Activated naive CD8-positive, alpha-beta T cell (primary cell): ENCODE data around the gene CSNK2A1.

Source experiments
- H3K27ac Mint-ChIP-seq: one replicate; pipeline ENCODE4 v1.8.0; 2021; ENCODE audit warnings: mixed read lengths
- H3K27me3 Mint-ChIP-seq: one replicate; pipeline ENCODE4 v1.8.0; 2021; ENCODE audit warnings: mixed read lengths
- H3K36me3 Mint-ChIP-seq: one replicate; pipeline ENCODE4 v1.8.0; 2021; ENCODE audit warnings: mixed read lengths
- H3K4me1 Mint-ChIP-seq: one replicate; pipeline ENCODE4 v1.8.0; 2021; ENCODE audit warnings: low read depth, mixed read lengths
- H3K4me3 Mint-ChIP-seq: one replicate; pipeline ENCODE4 v1.8.0; 2021; ENCODE audit warnings: mild to moderate bottlenecking, mixed read lengths
- H3K9me3 Mint-ChIP-seq: one replicate; pipeline ENCODE4 v1.8.0; 2021; ENCODE audit warnings: low read depth, mixed read lengths

Gene CSNK2A1

DNA sequence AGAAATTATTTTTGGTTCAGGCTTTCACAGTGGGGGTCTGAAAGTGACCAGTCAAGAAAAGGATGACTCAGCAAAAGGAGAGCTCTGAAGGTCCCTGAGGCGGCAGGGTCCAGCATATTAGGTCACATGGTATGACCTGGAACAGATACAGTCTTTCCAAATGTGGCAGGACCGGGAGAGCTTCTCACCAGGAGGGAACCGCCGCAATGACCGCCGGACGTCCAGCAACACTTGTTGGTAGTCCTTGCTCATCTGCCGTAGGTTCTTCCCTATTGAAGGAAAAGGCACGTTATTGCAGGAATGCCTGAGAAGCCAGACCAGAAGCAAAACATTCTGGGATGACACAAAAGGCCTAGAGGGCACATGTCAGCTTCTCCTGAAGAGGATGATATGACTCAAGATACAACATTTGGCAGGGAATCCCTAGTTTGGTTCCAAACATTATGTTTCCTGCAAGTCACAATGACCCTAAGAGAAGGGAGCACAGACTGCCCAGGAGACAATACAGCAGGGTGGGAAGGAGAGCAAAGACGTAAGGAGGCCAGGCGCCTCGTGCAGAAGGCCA, 98.6 kb downstream of the CSNK2A1 start:
- Mint-ChIP-seq H3K4me3 (no peak overlapping the region), H3K36me3 (peaks cover 26% of the 10 kb centered on the region), H3K9me3 (no peaks in the 10 kb centered on the region), H3K27me3 (no peaks in the 10 kb centered on the region), H3K4me1 (peaks cover 14% of the 10 kb centered on the region), H3K27ac (no peak overlapping the region)

DNA sequence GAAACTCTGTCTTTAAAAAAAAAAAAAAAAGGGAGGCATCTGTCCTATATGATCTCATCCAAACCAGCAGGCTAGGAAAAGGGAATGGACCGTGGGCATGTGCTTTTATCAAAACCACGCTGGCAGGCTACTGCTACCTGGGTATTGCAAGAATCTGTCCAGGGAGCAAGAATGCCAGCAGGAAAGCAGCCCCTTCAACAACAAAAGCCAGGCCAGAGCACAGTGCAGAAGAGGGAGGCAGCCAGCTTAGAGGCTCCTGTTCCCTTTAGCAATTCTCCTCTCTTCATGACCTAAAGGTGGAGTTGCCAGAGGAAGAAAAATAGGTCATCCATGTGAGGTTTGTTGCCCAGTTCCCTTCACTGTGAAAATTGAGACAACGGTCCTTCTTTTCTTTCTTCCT, 99.5 kb downstream of the CSNK2A1 start:
- H3K9me3 Mint-ChIP-seq: no peaks in the 10 kb centered on the region
- H3K4me3 Mint-ChIP-seq: no peak overlapping the region
- no peak overlapping the region for H3K27ac Mint-ChIP-seq
- peaks cover 17% of the 10 kb centered on the region for H3K4me1 Mint-ChIP-seq
- H3K36me3 Mint-ChIP-seq: peaks cover 23% of the 10 kb centered on the region
- H3K27me3 Mint-ChIP-seq: no peaks in the 10 kb centered on the region

DNA sequence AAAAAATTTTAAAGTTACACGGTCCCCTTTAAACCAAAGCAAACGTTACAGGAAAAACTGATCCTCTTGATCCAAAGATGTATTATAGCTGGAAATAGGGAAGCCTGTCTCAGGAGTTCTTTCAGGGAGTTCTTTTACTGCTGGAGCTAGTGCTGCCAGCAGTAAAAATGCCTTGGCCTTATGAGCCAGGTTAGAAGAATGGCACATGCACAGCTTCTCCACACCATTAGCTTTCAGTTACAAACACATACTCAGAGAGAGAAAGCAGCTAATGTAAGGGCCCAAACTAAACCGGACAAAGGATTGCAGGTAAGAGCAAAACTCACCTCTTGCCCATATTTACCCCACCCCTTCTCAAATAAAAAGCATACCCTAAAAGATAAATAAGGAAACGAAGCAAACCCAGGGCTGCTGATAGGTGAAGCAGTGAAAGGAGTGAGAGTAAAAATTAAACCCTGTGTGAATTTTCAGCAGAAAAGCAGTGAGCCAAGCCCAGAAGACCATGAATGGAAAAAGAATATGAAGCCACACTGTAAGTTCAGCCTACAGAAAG, 100.3 kb downstream of the CSNK2A1 start:
- H3K27ac Mint-ChIP-seq: no peak overlapping the region
- H3K36me3 Mint-ChIP-seq: peaks cover 26% of the 10 kb centered on the region
- no peaks in the 10 kb centered on the region for H3K27me3 Mint-ChIP-seq
- peaks cover 25% of the 10 kb centered on the region for H3K4me1 Mint-ChIP-seq
- H3K9me3 Mint-ChIP-seq: no peaks in the 10 kb centered on the region
- no peak overlapping the region for H3K4me3 Mint-ChIP-seq

DNA sequence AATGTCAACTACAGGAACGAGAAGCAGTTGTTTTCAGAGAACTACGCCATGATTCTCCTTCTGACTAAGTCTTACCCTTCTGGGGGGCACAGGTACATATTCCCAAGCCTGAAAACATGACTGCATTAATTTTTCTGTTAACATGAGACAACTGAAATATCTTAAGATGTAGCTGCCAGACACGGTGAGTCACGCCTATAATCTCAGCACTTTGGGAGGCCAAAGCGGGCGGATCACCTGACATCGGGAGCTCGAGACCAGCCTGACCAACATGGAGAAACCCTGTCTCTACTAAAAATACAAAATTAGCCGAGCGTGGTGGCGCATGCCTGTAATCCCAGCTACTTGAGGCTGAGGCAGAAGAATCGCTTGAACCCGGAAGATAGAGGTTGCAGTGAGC, 103.0 kb downstream of the CSNK2A1 start:
- no peaks in the 10 kb centered on the region for H3K27me3 Mint-ChIP-seq
- H3K36me3 Mint-ChIP-seq: peaks cover 32% of the 10 kb centered on the region
- H3K9me3 Mint-ChIP-seq: no peaks in the 10 kb centered on the region
- no peak overlapping the region for H3K27ac Mint-ChIP-seq
- no peak overlapping the region for H3K4me3 Mint-ChIP-seq
- peaks cover 38% of the 10 kb centered on the region for H3K4me1 Mint-ChIP-seq

DNA sequence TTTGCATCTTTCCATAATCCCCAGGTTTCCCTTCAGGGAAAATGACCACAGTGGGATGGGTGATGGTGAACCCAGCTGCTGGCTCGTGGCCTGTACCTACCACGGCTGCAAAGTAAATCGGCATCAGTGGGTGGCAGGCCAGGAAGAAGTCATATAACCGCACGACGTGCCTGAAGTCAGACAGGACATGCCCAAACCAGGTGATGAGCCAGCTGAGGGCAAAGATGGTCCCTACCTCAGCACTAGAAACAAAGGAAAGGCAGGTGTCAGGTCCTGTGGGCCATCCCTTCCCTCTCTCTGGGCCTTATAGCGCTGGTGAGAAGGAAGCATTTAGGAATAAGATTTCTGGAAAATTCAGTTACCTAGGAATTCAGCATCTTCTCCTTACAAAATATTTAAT, 103.4 kb downstream of the CSNK2A1 start:
- peak overlapping the region; percentile 84 for H3K4me3 Mint-ChIP-seq
- peaks cover 42% of the 10 kb centered on the region for H3K4me1 Mint-ChIP-seq

DNA sequence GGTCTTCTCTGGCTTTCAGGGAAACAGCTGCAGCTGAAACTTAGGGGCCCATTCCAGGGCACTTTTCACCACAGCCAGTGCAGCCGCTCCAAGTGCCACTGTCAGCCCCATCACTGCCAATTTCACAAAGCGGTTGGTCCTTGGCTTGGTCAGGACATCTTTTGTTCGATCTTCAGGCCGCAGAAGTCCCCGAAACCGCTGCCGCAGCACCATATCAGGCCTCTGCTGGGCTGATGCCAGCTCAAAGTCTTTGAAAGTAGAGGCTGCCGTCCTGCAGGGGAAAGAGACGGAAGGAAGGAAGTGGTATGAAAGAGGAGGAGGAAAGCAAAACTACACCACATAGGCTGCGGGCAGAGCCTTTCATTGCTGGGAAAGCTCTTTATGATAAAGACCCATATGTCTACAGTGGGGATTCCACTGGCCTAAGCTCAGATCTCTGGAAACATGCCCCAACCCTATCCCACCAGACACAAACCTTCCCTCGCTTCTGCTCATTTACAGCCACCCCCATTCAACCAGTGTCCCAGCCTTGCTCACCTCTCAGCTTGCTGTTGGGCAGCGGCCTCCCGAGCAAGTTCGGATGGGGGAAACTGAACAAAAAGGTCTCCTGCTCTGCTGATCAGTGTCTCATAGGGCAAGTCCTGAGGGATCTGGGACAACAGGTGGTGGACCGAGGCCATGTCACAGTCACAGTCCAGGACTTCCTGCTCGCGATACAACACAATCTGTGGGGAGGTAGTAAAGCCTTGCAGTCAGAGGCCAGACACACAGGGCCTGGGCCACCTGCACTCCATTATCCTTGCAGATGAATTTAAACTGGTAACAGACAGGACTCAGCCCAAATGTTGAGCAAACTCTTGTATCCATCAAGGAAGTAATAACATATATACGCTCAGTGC, 104.8 kb downstream of the CSNK2A1 start:
- Mint-ChIP-seq H3K27ac (peak overlapping the region; percentile 88), H3K9me3 (no peaks in the 10 kb centered on the region), H3K4me1 (peaks cover 53% of the 10 kb centered on the region), H3K4me3 (peak overlapping the region; percentile 84), H3K27me3 (no peaks in the 10 kb centered on the region), H3K36me3 (peaks cover 33% of the 10 kb centered on the region)

More for the DNA sequence above, 103.4 kb downstream of the CSNK2A1 start:
- Mint-ChIP-seq H3K36me3 (peaks cover 35% of the 10 kb centered on the region), H3K27me3 (no peaks in the 10 kb centered on the region), H3K9me3 (no peaks in the 10 kb centered on the region), H3K27ac (peak overlapping the region; percentile 56)

DNA sequence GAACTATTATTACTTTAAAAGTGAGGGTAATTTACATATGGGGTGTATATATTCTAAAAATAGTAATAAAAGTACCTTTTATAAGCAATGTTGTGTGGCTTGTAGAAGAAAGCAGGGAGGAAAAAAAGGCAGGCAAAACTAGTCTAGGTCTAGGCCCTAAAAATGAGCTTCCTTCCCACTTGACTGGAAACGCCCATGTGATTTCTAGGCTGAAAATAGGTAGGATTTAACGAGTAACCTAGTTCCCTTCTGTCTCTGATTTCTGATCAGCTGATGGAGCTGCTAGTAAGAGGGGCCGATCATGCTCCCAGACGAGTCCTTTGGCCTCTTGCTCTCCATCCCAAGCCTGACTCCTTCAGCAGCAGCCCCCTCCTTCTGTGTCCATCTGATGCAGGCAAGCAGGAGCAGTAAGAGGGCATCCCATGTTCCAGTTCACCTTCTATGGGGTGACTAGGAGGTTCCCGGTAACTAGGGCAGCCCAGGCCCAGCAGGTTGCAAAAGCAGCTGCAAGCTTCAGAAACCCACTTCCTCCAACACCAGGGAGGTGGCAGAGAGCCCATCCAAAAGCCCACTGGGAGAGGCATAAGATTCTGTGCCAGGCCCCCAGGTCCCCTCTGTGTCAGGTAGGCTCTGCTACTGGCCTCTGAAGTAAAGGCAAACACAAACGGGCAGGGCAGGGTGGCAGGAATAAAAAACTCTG, 105.7 kb downstream of the CSNK2A1 start:
- Mint-ChIP-seq H3K4me1 (peaks cover 62% of the 10 kb centered on the region), H3K27ac (no peak overlapping the region), H3K4me3 (peak overlapping the region; percentile 84), H3K36me3 (peaks cover 33% of the 10 kb centered on the region), H3K27me3 (no peaks in the 10 kb centered on the region), H3K9me3 (no peaks in the 10 kb centered on the region)

DNA sequence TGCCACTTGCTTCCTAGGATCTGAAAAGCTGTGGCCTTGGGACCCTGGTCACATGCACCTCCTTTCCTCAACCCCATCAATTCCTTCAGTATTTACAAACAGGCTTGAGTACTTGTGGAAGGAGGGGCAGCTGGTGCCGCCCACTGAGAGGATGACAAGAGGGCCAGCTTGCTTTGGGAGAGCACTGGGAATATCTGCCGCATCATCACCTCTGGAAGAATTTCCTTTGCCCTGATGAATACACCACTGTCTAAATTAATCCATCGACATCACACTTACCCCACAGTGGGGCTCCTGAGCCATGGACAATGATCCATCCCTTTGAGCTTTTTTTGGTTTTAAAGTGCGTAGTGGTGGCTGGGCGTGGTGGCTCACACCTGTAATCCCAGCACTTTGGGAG, 107.1 kb downstream of the CSNK2A1 start:
- no peaks in the 10 kb centered on the region for H3K27me3 Mint-ChIP-seq
- H3K4me1 Mint-ChIP-seq: peaks cover 71% of the 10 kb centered on the region
- peaks cover 29% of the 10 kb centered on the region for H3K36me3 Mint-ChIP-seq
- no peak overlapping the region for H3K4me3 Mint-ChIP-seq
- H3K27ac Mint-ChIP-seq: no peak overlapping the region
- no peaks in the 10 kb centered on the region for H3K9me3 Mint-ChIP-seq

DNA sequence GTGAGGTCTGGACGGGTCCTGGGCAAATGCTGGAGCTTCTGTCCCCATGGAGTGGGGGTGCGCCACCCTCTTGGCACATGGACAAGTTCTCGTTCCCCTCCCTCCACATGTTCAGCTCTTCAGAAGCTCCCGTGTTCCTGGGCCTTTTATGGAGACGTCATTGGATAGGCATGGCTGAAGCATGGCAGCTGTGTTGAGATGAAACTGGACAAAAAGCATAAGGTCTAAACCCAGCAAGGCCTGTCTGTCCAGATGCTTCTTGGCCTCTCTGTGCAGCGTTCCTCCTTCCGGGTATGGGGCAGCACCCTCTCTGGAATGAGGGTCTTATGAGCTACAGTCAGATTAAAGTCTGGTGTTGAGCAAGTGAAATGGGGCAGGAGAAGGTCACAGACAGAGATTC, 108.0 kb downstream of the CSNK2A1 start:
- Mint-ChIP-seq H3K36me3 (peaks cover 25% of the 10 kb centered on the region), H3K4me3 (peak overlapping the region; percentile 3), H3K4me1 (peaks cover 76% of the 10 kb centered on the region)

DNA sequence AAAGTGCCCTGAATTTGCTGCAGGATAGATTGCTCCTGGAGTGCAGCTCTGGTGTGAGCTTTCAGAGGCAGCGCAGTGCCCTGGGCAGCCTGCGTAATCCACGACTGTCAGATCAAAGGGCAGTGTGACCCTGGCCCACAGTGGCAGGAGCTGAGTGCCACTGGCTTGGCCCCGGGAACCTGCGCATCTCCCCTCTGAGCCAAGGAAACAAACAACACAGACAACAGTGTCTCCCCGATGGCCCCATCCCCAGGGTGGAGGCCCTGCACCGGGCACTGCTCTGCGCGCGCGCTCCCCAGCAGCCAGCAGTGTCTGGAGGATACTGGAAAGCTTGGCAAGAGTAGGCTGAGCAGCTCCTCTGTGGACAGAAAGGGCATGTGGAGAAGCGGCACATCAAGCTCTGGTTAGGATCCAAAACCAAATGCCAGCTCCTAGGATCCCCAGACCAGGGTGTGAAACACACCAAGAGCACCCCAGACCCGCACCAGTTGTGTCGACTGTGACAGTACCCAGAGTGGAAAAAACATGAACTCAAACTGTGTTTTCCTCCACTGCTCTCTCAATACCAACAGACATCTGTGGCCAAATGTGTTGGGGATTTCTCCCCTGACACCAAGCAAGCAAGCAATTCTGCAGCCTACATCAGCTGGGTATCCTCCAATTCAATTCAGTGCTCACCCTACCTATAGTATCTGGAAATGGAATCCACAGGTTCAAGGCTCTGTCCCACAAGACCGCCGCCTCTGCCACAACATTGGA, 108.8 kb downstream of the CSNK2A1 start:
- Mint-ChIP-seq H3K4me3 (peak overlapping the region; percentile 68), H3K27ac (peak overlapping the region; percentile 92), H3K9me3 (no peaks in the 10 kb centered on the region), H3K36me3 (peaks cover 18% of the 10 kb centered on the region), H3K4me1 (peaks cover 70% of the 10 kb centered on the region), H3K27me3 (no peaks in the 10 kb centered on the region)

More for the DNA sequence above, 108.0 kb downstream of the CSNK2A1 start:
- no peaks in the 10 kb centered on the region for H3K9me3 Mint-ChIP-seq
- H3K27ac Mint-ChIP-seq: no peak overlapping the region
- no peaks in the 10 kb centered on the region for H3K27me3 Mint-ChIP-seq

DNA sequence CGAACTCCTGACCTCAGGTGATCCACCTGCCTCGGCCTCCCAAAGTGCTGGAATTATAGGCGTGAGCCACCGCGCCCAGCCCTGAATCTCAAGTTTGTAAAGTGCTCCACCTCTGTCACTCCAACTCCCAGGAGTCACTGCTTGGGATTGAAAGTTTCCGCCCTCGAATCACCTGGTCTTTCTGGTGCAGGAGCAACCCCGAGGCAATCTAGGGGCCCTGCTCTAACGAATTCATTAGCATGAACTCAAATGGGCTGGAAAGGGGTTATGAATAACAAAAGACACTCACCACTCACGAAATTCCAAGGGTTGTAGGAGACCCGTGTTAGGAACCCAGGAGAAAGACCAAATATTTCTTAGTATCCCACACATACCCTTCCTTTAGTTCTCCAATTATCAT, 109.4 kb downstream of the CSNK2A1 start:
- peak overlapping the region; percentile 68 for H3K4me3 Mint-ChIP-seq
- H3K4me1 Mint-ChIP-seq: peaks cover 66% of the 10 kb centered on the region
- H3K36me3 Mint-ChIP-seq: peaks cover 17% of the 10 kb centered on the region

DNA sequence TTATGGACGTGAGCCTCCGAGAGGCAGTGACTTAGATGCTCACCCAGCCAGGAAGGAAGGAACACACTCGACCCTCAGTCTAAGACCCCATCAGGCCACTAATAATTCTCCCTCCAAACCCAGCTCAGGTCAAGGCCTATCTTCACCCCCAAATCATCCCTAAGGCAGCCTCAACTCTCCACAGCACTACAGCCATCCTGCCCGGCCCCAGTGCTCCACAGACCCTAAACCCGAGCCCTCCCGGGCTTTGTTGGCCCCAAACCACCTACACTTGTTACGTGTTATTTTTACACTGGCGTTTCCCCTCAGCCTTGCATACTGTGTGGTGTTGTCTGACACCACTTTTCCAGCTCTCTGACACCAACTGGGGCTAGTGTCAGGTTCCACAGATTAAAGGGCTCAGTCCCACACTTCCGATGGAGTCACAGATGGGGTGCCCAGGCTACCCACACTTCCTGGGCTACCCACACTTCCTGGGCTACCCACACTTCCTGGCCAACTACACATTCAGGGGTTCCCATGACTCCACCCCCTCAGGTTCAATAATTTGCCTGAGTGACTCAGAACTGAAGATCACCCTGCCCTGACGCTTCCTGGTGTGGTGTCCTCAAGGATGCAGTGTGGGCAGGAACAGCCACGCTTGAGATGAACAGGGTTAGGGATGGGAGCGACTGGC, 110.2 kb downstream of the CSNK2A1 start:
- Mint-ChIP-seq H3K9me3 (no peaks in the 10 kb centered on the region), H3K27ac (peak overlapping the region; percentile 92), H3K4me3 (peak overlapping the region; percentile 68), H3K4me1 (peaks cover 58% of the 10 kb centered on the region), H3K27me3 (no peaks in the 10 kb centered on the region), H3K36me3 (peaks cover 14% of the 10 kb centered on the region)

More for the DNA sequence above, 109.4 kb downstream of the CSNK2A1 start:
- Mint-ChIP-seq H3K27ac (peak overlapping the region; percentile 92), H3K9me3 (no peaks in the 10 kb centered on the region), H3K27me3 (no peaks in the 10 kb centered on the region)

DNA sequence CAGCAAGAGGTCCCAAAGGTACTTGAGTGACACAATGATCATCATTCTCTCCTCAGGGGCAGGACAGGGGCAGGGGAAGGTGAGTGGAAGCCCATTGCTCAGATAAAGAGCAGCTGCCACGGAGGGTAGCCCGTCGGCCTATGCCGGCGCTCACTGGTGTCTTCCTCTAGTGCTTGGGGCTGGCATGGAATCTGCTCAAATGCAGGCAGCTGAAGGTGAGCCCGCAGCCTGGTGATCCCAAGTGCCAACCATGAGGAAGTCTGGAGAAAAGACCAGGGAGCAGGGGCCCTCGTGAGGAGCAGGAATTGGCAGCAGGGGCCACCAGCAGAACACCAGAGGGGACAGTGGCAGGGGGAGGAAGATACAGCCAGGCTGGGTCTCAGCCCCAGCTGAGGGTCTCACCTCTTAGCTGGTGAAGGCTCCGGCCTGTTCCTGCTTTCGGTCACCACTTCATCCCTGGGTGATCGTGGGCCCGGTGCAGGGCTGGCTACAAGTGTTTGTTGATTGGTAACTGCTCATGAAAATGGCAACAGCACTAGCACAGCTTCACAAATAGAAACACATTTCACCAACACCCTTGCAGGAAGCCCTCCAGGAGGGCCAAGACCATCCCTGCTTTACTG, 110.8 kb downstream of the CSNK2A1 start:
- H3K4me1 Mint-ChIP-seq: peaks cover 51% of the 10 kb centered on the region
- H3K27ac Mint-ChIP-seq: peak overlapping the region; percentile 92
- H3K27me3 Mint-ChIP-seq: no peaks in the 10 kb centered on the region
- peaks cover 14% of the 10 kb centered on the region for H3K36me3 Mint-ChIP-seq
- peak overlapping the region; percentile 68 for H3K4me3 Mint-ChIP-seq
- no peaks in the 10 kb centered on the region for H3K9me3 Mint-ChIP-seq
